GM23248 (cell line): ENCODE data around the gene FOXN1. TPM values are rescaled to one million over a fixed set of nuclear protein-coding genes. Genes with fewer than 3 reads are reported as not detected.

Experiments
- DNase-seq: peaks from one replicate; pipeline ENCODE4 v3.0.0-alpha.2; 2015
- H2AFZ ChIP-seq: fragments of 200-600 bp; sonication (generic); 2 replicates; pipeline ENCODE4 v1.6.1; 2016; ENCODE audit warnings: antibody characterized with exemption
- H3F3A ChIP-seq: fragments of 200-600 bp; sonication (generic); 2 replicates; pipeline ENCODE4 v1.6.1; 2016; ENCODE audit warnings: mild to moderate bottlenecking, antibody characterized with exemption, mixed run types; ENCODE audit not compliant: insufficient read depth
- H3K27ac ChIP-seq: fragments of 200-600 bp; sonication (generic); 2 replicates; pipeline ENCODE4 v1.5.1; 2016; ENCODE audit warnings: mild to moderate bottlenecking
- H3K27me3 ChIP-seq: fragments of 200-600 bp; sonication (generic); replicated peaks from 2 replicates; pipeline ENCODE4 v1.6.1; 2016; ENCODE audit warnings: mild to moderate bottlenecking; ENCODE audit not compliant: insufficient read depth
- H3K36me3 ChIP-seq: fragments of 200-600 bp; sonication (generic); 2 replicates; pipeline ENCODE4 v1.6.1; 2016; ENCODE audit warnings: low read depth, mild to moderate bottlenecking
- H3K4me1 ChIP-seq: fragments of 200-600 bp; sonication (generic); 2 replicates; pipeline ENCODE4 v1.6.1; 2016; ENCODE audit warnings: mild to moderate bottlenecking; ENCODE audit not compliant: insufficient read depth
- H3K4me2 ChIP-seq: fragments of 200-600 bp; sonication (generic); one replicate; pipeline ENCODE4 v1.6.1; 2016; ENCODE audit warnings: mild to moderate bottlenecking; ENCODE audit not compliant: unreplicated experiment
- H3K4me3 ChIP-seq: fragments of 200-600 bp; sonication (generic); 2 replicates; pipeline ENCODE4 v1.5.1; 2016; ENCODE audit warnings: mild to moderate bottlenecking
- H3K79me2 ChIP-seq: fragments of 200-600 bp; sonication (generic); 2 replicates; pipeline ENCODE4 v1.6.1; 2016; ENCODE audit warnings: mild to moderate bottlenecking; ENCODE audit not compliant: insufficient read depth
- H3K9ac ChIP-seq: fragments of 200-600 bp; sonication (generic); 2 replicates; pipeline ENCODE4 v1.6.1; 2016; ENCODE audit warnings: mild to moderate bottlenecking
- H3K9me2 ChIP-seq: fragments of 200-600 bp; sonication (generic); 2 replicates; pipeline ENCODE4 v1.6.1; 2016; ENCODE audit warnings: mixed run types, mild to moderate bottlenecking, moderate library complexity; ENCODE audit not compliant: insufficient read depth
- H3K9me3 ChIP-seq: fragments of 200-600 bp; sonication (generic); one replicate; pipeline ENCODE4 v1.6.1; 2017; ENCODE audit warnings: low read depth
- H4K20me1 ChIP-seq: fragments of 200-600 bp; sonication (generic); 2 replicates; pipeline ENCODE4 v1.6.0; 2016; ENCODE audit not compliant: insufficient read depth
- EZH2 ChIP-seq: fragments of 200-600 bp; sonication (generic); IDR thresholded peaks from 2 replicates; pipeline ENCODE4 v1.6.1; 2018; ENCODE audit warnings: antibody characterized with exemption, mild to moderate bottlenecking; ENCODE audit not compliant: insufficient read depth, poor library complexity, severe bottlenecking
- EZH2phosphoT487 ChIP-seq: fragments of 200-600 bp; sonication (generic); IDR thresholded peaks from 2 replicates; pipeline ENCODE4 v1.6.1; 2018; ENCODE audit warnings: antibody characterized with exemption, moderate library complexity, mild to moderate bottlenecking, low read depth; ENCODE audit not compliant: insufficient read depth
- WGBS, 2 experiments: methylation state at CpG; one replicate each; pipeline ENCODE4 v1.1.6; 2015 to 2017; ENCODE audit warnings: low lambda C conversion rate in 2 of 2, low coverage in 1 of 2; ENCODE audit errors: missing lambda C conversion rate in 2 of 2; 5-methylcytosine and 5-hydroxymethylcytosine counted together
- in situ Hi-C: fragments of 300-500 bp; cut with MboI; formaldehyde crosslinking; loops from 2 replicates; pipeline ENCODE4 v1.15.0; 2020
- polyA plus RNA-seq: library from polyadenylated mRNA; unstranded; fragments of >200 nt; fragmentation: Nextera tagmentation; extraction: Ambion mirVana; gene quantifications from 2 replicates; pipeline ENCODE4 v1.2.1, GENCODE V29; 2016
- total RNA-seq: library from RNA; depleted of rRNA; stranded (reverse); fragments of >200 nt; shearing (Covaris generic); gene quantifications from 2 replicates; pipeline ENCODE4 v1.2.3, GENCODE V29; 2014

FOXN1 gene
- total and polyA plus RNA-seq, 2 experiments from 2014 or later = not detected

DNA sequence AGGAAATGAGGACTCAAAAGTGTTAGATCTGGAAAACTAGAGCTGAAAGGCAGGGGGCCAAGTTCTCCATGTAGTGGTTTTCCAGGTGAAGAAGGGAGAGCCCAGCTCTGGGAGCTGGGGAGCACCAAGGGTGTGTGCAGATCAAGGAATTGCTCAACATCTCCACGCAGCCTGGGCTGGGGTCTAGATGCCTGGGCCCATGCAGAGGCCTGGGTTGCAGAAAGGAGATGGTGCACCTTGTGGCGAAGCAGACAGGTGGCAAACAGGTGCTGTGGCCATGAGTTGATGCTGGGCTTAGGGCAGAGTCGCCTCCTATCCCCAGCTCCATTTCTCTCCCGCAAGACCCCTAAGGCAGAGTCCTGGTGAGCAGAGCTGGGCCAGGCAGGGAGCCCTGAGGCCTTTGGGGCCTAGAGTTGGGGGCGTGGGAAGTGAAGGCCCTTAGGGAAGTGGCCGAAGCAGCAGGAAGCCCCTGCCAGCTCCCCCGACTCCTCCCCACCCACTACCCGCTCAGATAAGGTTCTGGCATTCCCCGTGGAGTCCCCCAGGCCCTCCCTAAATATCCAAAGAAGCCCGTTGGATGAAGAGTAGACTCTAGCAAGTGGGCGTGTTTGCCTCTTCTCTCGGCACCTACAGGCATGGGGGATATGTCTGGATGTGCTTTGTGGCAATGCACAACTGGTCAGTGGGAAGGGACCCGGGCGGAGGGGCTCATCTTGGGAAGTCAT lies 777 bp downstream of the FOXN1 start:
- Histone ChIP-seq H3K79me2 (no peaks in the 10 kb centered on the region), H3K4me3 (no peak overlapping the region), H2AFZ (no peak overlapping the region), H3K27ac (no peak overlapping the region), H3F3A (no peaks in the 10 kb centered on the region), H3K27me3 (peaks cover 47% of the 10 kb centered on the region), H3K9me3 (no peaks in the 10 kb centered on the region), H3K9me2 (no peaks in the 10 kb centered on the region), H3K4me1 (no peaks in the 10 kb centered on the region), H3K36me3 (no peaks in the 10 kb centered on the region), H3K9ac (no peak overlapping the region), H4K20me1 (no peaks in the 10 kb centered on the region), H3K4me2 (no peak overlapping the region)
- no peak for DNase-seq
- TF ChIP-seq EZH2phosphoT487 (no peak), EZH2 (no peak)
- WGBS, 2 experiments = 69% methylated on average over 12 to 14 of the region's 14 CpGs
- in situ Hi-C loops = no loop called here

DNA sequence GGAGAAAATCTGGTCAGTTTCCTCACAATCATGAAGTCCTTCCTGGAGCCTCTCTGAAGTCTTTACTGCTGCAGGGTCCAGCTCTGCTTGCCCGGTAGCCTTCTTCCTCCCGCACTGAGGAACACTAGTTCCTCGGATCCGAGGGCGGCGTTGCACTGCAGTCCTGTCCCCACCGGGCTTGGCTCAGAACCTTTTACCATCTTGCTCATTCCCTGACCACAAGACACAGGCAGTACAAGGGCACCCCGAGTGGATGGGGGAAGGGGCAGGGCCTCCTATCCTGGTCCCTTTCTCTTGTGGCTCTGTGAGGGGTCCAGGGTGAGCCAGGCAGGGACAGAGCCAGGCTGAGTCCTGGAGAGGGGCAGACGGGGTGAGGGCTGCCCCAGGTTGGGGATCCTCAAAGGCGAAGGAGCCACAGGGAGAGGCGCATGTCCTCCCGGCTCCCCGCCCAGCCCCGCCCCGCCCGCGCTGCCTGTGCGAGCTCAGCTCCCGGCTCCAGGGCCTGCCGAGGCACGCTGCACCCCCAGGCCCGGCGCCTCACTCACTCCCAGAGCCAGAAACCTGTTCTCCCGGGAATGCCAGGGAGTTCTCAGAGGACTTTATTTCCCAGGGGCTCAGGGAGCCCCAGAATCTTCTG lies 1.5 kb downstream of the FOXN1 start:
- in situ Hi-C loops = no loop called here
- no peaks in the 10 kb centered on the region for H3K4me1 ChIP-seq
- peak; percentile 42 for TF ChIP-seq EZH2
- no peak for TF ChIP-seq EZH2phosphoT487
- no peaks in the 10 kb centered on the region for H3K9me3 ChIP-seq
- H2AFZ ChIP-seq = no peak overlapping the region
- H3K27ac ChIP-seq = no peak overlapping the region
- H3F3A ChIP-seq = no peaks in the 10 kb centered on the region
- no peak overlapping the region for H3K4me3 ChIP-seq
- 15 to 27% methylated on average over 14 to 22 of the region's 24 CpGs for WGBS, 2 experiments
- H3K9me2 ChIP-seq = no peaks in the 10 kb centered on the region
- no peaks in the 10 kb centered on the region for H3K36me3 ChIP-seq
- peak; percentile 47 for DNase-seq
- H3K9ac ChIP-seq = no peak overlapping the region
- no peak overlapping the region for H3K4me2 ChIP-seq
- H3K27me3 ChIP-seq = peaks cover 49% of the 10 kb centered on the region
- no peaks in the 10 kb centered on the region for H4K20me1 ChIP-seq
- H3K79me2 ChIP-seq = no peaks in the 10 kb centered on the region

DNA sequence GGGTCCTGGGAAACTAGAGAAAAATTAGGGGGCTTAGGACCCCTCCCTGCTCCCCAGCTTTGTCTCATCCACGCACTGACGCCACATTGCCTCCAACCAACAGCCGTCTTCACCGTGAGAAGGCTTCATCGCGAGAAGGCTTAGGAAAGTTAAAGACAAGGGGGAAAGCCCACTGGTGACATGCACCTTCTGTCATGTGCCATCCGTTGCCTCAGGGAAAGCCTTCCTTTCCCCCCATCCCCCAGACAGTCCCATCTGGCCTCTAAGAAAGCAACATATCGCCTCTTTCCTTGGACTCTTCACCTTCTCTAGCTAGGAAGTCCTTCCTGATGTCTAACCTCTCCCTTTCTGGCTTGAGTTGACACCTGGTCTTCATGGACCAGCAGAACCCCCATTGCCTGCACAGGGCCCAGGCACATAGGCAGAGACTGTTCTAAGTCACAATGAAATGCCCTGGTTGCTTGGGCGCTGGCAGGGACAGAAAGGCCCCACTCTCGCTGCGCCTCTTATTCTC lies 2.1 kb downstream of the FOXN1 start:
- H3F3A ChIP-seq = no peaks in the 10 kb centered on the region
- 27 to 28% methylated on average over 11 of the region's 11 CpGs for WGBS, 2 experiments
- H3K4me2 ChIP-seq = no peak overlapping the region
- no peak overlapping the region for H3K4me3 ChIP-seq
- no peaks in the 10 kb centered on the region for H4K20me1 ChIP-seq
- H2AFZ ChIP-seq = no peak overlapping the region
- H3K27ac ChIP-seq = no peak overlapping the region
- DNase-seq = no peak
- H3K36me3 ChIP-seq = no peaks in the 10 kb centered on the region
- no peaks in the 10 kb centered on the region for H3K79me2 ChIP-seq
- H3K9ac ChIP-seq = no peak overlapping the region
- H3K27me3 ChIP-seq = peaks cover 49% of the 10 kb centered on the region
- H3K4me1 ChIP-seq = no peaks in the 10 kb centered on the region
- TF ChIP-seq EZH2phosphoT487 (no peak), EZH2 (no peak)
- H3K9me2 ChIP-seq = no peaks in the 10 kb centered on the region
- in situ Hi-C loops = no loop called here
- H3K9me3 ChIP-seq = no peaks in the 10 kb centered on the region

DNA sequence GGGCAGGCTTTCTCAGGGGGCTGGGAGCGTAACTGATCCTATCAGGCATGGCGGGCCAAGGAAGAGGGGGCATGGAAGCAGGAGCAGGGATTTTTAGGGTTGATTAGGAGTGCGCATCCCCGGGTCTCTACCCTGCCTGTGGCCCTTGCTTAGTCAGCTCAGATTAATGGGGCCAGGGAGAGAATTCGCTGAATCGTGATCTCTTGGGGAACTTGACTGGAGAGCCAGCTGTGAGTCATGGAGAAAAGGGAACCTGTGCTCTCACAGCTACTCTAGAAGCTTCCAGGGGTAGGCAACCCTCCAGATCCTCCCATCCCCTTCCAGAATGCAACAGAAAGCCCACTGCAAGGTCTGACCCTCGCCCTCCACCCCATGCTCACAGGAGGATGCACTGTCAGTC lies 3.6 kb downstream of the FOXN1 start:
- WGBS, 2 experiments = 62 to 63% methylated on average over 7 of the region's 7 CpGs
- Histone ChIP-seq H3K27me3 (peaks cover 43% of the 10 kb centered on the region), H3K4me3 (no peak overlapping the region), H3K4me1 (no peaks in the 10 kb centered on the region), H3K9me3 (no peaks in the 10 kb centered on the region), H3K27ac (no peak overlapping the region), H4K20me1 (no peaks in the 10 kb centered on the region), H2AFZ (no peak overlapping the region), H3K79me2 (no peaks in the 10 kb centered on the region), H3F3A (no peaks in the 10 kb centered on the region), H3K4me2 (no peak overlapping the region), H3K9ac (no peak overlapping the region), H3K36me3 (no peaks in the 10 kb centered on the region), H3K9me2 (no peaks in the 10 kb centered on the region)
- in situ Hi-C loops = no loop called here
- DNase-seq = peak; percentile 35
- TF ChIP-seq EZH2phosphoT487 (no peak), EZH2 (no peak)
